ENCODE results near the gene LILRB1.
A peak's percentile ranks its signal among the peaks of the same experiment; 100 is the strongest.
"Not testable (repeated sequence)": the region's sequence is repeated elsewhere in the genome, so short reads cannot be mapped to it uniquely, and the experiment has no call there.

LILRB1 gene

GRCh38 chr19:54667217-54667616, 36.9 kb downstream of the LILRB1 start:
- POLR2A ChIA-PET (ENCODE audit: low non-redundant PET) = no interaction called here
- no peak overlapping the region for H3K27ac ChIP-seq
- TF ChIP-seq CTCF (conservative IDR thresholded peaks at IDR 0.05; ENCODE audit: low read depth) = no peak
- CTCF ChIA-PET = interaction anchor here (0.6 kb wide), 1 partner anchor 412 kb away, joined by 3 read pairs; no protein-coding TSS in a partner anchor
- no peak for DNase-seq (ENCODE audit: low spot score)

- H3K27ac ChIP-seq = no peak overlapping the region
- TF ChIP-seq CTCF (conservative IDR thresholded peaks at IDR 0.05; ENCODE audit: low read depth) = no peak
- DNase-seq (ENCODE audit: low spot score) = no peak
- ChIA-PET CTCF (interaction anchor here (0.6 to 0.7 kb wide), 2 partner anchors 55 to 188 kb away, joined by 3 to 4 read pairs; no protein-coding TSS in a partner anchor), POLR2A (ENCODE audit: low non-redundant PET) (no interaction called here)
These were observed 38.1 kb downstream of the LILRB1 start for GRCh38 chr19:54668353-54668752.

DNA sequence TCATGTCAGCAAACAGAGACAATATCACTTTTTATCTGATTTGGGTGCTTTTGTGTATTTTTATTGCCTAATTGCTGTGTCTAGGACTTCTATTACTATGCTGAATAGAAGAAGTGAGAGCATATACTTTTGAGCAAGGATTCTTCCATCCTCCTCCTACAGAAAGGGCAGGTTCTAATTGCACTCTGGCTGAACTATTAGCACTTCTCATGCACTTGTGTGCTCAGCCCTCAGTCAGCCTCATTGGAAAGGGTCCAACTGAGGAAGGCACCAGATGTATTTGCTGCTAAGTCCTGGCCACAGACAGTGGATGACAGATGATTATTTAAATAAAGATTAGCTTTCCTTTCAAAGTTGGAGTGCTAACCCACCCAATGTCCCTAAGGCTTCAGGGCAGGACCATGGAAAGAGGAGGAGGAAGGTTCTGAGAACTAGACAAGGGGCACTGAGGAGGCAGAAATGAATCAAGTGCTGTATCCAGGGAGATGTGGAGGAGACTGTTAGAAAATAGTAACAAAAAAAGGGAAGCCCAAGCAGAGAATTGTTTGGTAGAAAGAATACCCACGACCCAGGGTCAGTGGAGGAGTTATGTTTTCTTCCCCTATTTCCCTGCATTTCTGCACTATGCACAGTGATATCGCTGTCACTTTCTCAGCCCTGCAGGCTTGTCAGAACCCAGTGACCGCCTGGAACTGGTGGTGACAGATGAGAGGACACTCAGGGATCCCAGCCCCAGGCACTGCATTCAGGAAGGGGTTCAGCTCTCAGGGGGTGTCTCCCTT, 40.5 kb downstream of the LILRB1 start:
- ChIA-PET CTCF (interaction anchor here (0.5 kb wide), 1 partner anchor 15 kb away, joined by 3 read pairs; no protein-coding TSS in a partner anchor), POLR2A (ENCODE audit: low non-redundant PET) (no interaction called here)
- no peak overlapping the region for H3K27ac ChIP-seq
- no peak for DNase-seq (ENCODE audit: low spot score)
- no peak for TF ChIP-seq CTCF (conservative IDR thresholded peaks at IDR 0.05; ENCODE audit: low read depth)

DNA sequence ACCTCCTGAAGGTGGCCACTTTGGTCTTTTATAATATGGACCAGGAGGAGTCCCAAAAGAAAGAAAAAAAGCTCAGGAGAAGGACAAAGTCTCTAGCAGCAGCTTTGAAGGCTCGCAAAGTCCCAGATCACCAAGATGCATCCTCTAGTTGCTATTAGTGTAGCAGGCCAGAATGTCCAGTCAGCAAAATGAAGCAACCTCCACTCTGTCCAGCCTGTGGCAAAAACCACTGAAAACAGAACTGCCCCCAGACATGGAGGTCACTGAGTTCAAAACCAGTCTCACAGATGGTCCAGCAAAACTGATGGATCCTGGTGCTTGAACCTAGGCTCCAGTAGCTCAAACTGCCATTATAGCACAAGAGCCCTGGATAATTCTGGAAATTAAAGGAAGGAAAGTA, 42.9 kb downstream of the LILRB1 start:
- TF ChIP-seq CTCF (conservative IDR thresholded peaks at IDR 0.05; ENCODE audit: low read depth) = no peak
- CTCF ChIA-PET = interaction anchor here (0.6 to 0.7 kb wide), 3 partner anchors 20 to 605 kb away, joined by 3 to 5 read pairs (median 4); no protein-coding TSS in a partner anchor
- H3K27ac ChIP-seq = no peak overlapping the region
- DNase-seq (ENCODE audit: low spot score) = no peak
- POLR2A ChIA-PET (ENCODE audit: low non-redundant PET) = no interaction called here

GRCh38 chr19:54674021-54674617, 43.8 kb downstream of the LILRB1 start:
- CTCF ChIA-PET = interaction anchor here (0.6 to 1.7 kb wide), 9 partner anchors 9 to 282 kb away, joined by 3 to 7 read pairs (median 4); no protein-coding TSS in a partner anchor
- DNase-seq (ENCODE audit: low spot score) = peak; percentile 28
- peak; percentile 77 for TF ChIP-seq CTCF (conservative IDR thresholded peaks at IDR 0.05; ENCODE audit: low read depth)
- H3K27ac ChIP-seq = no peak overlapping the region
- POLR2A ChIA-PET (ENCODE audit: low non-redundant PET) = no interaction called here

DNA sequence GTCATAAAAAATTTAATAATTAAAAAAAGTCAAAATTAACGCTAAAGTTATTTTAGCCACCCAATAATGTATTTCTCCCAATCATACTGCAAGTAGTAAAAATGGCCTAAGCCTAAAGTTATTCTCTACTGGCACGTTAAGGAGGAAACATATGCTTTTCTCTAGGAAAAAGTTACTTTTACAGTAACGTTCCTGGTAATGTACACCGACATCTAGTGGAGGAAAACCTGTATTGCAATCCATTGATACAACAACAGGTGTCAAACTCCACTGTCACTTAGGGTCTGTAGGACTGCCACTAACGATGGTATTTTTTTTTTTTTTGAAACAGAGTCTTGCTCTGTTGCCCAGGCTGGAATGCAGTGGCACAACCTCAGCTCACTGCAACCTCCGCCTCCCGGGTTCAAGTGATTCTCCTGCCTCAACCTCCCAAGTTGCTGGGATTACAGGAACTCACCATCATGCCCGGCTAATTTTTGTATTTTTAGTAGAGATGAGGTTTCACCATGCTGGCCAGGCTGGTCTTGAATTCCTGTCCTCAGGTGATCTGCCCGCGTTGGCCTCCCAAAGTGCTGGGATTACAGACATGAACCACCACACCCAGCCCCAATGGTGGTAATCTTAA, 46.0 kb downstream of the LILRB1 start:
- peak; percentile 92 for TF ChIP-seq CTCF (conservative IDR thresholded peaks at IDR 0.05; ENCODE audit: low read depth)
- CTCF ChIA-PET = interaction anchor here (0.7 to 0.9 kb wide), 3 partner anchors 31 to 206 kb away, joined by 3 to 6 read pairs (median 5); no protein-coding TSS in a partner anchor
- POLR2A ChIA-PET (ENCODE audit: low non-redundant PET); H3K27ac ChIP-seq: not testable (repeated sequence)
- DNase-seq (ENCODE audit: low spot score) = peak; percentile 45

Measured in RWPE1 (cell line).